Kidney (tissue), 14 donors: ENCODE measurements around the gene PRKAG2. TPM values are rescaled to one million over a fixed set of nuclear protein-coding genes. Genes with fewer than 3 reads are reported as not detected.
"Not testable (repeated sequence)": the region's sequence is repeated elsewhere in the genome, so short reads cannot be mapped to it uniquely, and the experiment has no call there.

ENCODE experiments used
- DNase-seq, 5 donors: peaks; one replicate each; pipeline ENCODE4 v3.0.0-alpha.2; 2013 to 2020
- FAIRE-seq: peaks from 2 replicates; lab custom pipeline; 2012; peaks lifted over from hg19 to GRCh38; lab: Jason Lieb, UNC
- H3K27ac ChIP-seq, 2 donors: one replicate each; pipeline ENCODE4 v1.7.0; 2013; ENCODE audit warnings: low read depth in 2 of 2, low read length in 2 of 2, inconsistent platforms in 1 of 2
- H3K27me3 ChIP-seq: one replicate; pipeline ENCODE4 v1.7.1; 2013; ENCODE audit warnings: low read length, inconsistent platforms; ENCODE audit not compliant: control insufficient read depth, insufficient read depth
- H3K36me3 ChIP-seq, 3 donors: one replicate each; pipeline versions ENCODE4 v1.7.0 to v1.7.1; 2013; ENCODE audit warnings: low read length in 3 of 3, control low read depth in 1 of 3, inconsistent platforms in 1 of 3; ENCODE audit not compliant: insufficient read depth in 3 of 3, control insufficient read depth in 2 of 3
- H3K4me1 ChIP-seq, 3 donors: one replicate each; pipeline versions ENCODE4 v1.7.0 to v1.7.1; 2013; ENCODE audit warnings: low read length in 3 of 3, inconsistent platforms in 1 of 3, low read depth in 1 of 3; ENCODE audit not compliant: control insufficient read depth in 2 of 3, insufficient read depth in 2 of 3
- H3K4me3 ChIP-seq, 3 donors: one replicate each; pipeline versions ENCODE4 v1.7.0 to v1.8.1; 2013; ENCODE audit warnings: low read length in 3 of 3, control low read depth in 1 of 3, inconsistent platforms in 1 of 3
- H3K9ac ChIP-seq, 3 donors: one replicate each; pipeline versions ENCODE4 v1.7.0 to v1.7.1; 2013; ENCODE audit warnings: low read length in 3 of 3, control low read depth in 1 of 3, inconsistent platforms in 1 of 3
- H3K9me3 ChIP-seq, 3 donors: one replicate each; pipeline versions ENCODE4 v1.7.0 to v1.7.1; 2013; ENCODE audit warnings: low read length in 3 of 3, control low read depth in 1 of 3, inconsistent platforms in 1 of 3; ENCODE audit not compliant: control insufficient read depth in 2 of 3, insufficient read depth in 1 of 3
- intact Hi-C: fragments of 100-400 bp; cut with DNase I; formaldehyde crosslinking; loops from one replicate; pipeline ENCODE4 v1.11.1; 2022
- polyA plus RNA-seq: library from polyadenylated mRNA; stranded (reverse); fragments of 350-450 nt; fragmentation: Illumina TruSeq; extraction: RNeasy Lipid Tissue Mini Kit (QIAGEN cat#74804); gene quantifications from one replicate; pipeline ENCODE4 v1.2.3, GENCODE V29; 2014; ENCODE audit warnings: low read depth, low replicate concordance; ENCODE audit not compliant: insufficient read depth
- total RNA-seq: library from RNA; stranded (reverse); fragmentation: NEBNext Ultra II Directional; extraction: Animal tissue kit (Norgen Biotek cat#: 25700); gene quantifications from one replicate; pipeline ENCODE4 v1.2.1, GENCODE V29; 2021
- TF ChIP-seq, protein P1 (sequence below): IDR thresholded peaks from 3 replicates; pipeline ENCODE4 v1.5.1; 2012; ENCODE audit warnings: mild to moderate bottlenecking, moderate library complexity, borderline replicate concordance; ENCODE audit not compliant: insufficient read depth; ENCODE audit errors: extremely low read depth
- donor health status: control.
- donor health status: control.
- donor health status: control.
- donor health status: control.
- donor health status: control.
- donor health status: DM: yes; HTN: yes; CAD: no.
- donor health status: Normal renal cell carcinoma (clear cell type).

PRKAG2 gene
- total and polyA plus RNA-seq, 2 donors from 2014 or later, result 40.7 to 40.9 TPM

DNA sequence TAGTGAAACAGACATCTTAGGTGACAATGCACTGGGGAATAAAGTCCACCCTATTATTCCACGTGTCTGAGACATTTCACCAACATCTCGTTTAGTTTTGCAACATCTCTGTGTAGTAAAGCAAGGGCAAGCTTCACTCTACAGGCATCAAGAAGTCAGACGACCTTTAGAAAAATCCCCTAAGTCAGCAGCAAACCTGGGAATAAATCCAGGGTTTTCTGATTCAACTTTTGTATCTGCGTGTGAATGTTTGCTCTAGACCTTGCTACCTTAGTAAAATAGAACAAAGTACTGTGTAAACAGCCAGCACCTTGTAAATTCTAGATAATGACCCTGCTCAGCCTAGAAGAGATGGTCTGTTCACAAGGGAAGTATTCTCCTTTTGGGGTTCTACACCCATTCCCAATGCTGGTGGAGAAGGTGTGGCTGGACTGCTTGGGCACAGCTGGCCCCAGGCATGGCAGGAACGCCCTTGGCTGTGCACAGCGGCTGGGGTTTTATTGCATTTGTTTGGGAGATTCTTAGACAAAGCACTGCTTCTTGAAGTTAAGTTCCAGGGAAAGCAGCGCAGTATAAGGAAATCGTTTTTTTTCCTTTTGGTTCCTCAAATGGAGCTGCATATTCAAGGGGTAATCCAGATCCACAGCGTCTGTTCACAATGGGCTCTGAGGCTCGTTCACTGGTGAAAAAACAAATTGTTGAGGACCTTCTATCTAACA lies 41.0 kb upstream of the PRKAG2 start:
- Histone ChIP-seq H3K27me3 (no peaks in the 10 kb centered on the region), H3K27ac (no peak overlapping the region), H3K36me3 (no peaks in the 10 kb centered on the region), H3K4me1 (peaks cover 0 to 6% (median 4%) of the 10 kb centered on the region in 3 donors), H3K9me3 (peaks cover 0 to 10% (median 0%) of the 10 kb centered on the region in 3 donors), H3K4me3 (no peak overlapping the region), H3K9ac (no peak overlapping the region)
- DNase-seq (no peak), FAIRE-seq (no peak)
- TF ChIP-seq, protein P1, sequence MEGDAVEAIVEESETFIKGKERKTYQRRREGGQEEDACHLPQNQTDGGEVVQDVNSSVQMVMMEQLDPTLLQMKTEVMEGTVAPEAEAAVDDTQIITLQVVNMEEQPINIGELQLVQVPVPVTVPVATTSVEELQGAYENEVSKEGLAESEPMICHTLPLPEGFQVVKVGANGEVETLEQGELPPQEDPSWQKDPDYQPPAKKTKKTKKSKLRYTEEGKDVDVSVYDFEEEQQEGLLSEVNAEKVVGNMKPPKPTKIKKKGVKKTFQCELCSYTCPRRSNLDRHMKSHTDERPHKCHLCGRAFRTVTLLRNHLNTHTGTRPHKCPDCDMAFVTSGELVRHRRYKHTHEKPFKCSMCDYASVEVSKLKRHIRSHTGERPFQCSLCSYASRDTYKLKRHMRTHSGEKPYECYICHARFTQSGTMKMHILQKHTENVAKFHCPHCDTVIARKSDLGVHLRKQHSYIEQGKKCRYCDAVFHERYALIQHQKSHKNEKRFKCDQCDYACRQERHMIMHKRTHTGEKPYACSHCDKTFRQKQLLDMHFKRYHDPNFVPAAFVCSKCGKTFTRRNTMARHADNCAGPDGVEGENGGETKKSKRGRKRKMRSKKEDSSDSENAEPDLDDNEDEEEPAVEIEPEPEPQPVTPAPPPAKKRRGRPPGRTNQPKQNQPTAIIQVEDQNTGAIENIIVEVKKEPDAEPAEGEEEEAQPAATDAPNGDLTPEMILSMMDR, result no peak
- intact Hi-C loops, result no loop called here

DNA sequence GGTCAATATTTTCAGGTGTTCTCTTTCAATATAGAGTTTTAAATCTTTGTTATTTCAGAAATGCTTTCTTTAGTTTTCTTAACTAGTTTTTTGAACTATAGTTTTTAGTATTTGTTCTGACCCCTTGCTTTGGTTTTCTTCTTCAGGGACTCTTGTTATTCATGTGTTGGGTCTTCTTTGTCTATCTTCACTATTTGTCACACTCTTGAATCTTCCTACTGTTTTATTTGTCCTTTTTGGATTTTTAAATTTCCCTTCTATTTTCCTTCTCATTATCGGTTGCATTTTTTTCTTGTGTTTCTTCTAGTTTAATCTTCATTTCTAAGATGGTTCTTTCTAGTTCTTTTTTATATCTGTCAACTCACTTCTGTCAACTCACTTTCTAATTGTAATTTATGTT lies 37.1 kb upstream of the PRKAG2 start:
- DNase-seq (no peak), FAIRE-seq (no peak)
- intact Hi-C loops, result no loop called here
- Histone ChIP-seq H3K9ac (no peak overlapping the region), H3K27ac (no peak overlapping the region), H3K4me3 (no peak overlapping the region), H3K36me3 (no peaks in the 10 kb centered on the region), H3K9me3 (peaks cover 0 to 10% (median 0%) of the 10 kb centered on the region in 3 donors), H3K27me3 (no peaks in the 10 kb centered on the region), H3K4me1 (peaks cover 0 to 6% (median 4%) of the 10 kb centered on the region in 3 donors)
- TF ChIP-seq, protein P1, result no peak

DNA sequence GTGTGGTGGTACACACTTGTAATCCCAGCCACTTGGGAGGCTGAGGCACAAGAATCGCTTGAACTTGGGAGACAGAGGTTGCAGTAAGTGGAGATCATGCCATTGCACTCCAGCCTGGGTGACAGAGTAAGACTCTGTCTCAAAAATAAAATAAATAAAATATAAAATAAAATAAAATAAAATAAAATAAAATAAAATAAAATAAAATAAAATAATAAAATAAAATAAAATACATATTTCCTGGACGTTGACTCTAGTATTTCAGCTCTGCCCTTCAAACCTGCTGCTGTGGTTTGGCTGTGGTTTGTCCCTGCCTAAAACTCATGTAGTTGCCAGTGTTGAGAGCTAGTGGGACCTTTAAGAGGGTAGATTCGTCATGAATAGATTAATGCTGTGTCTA lies 33.7 kb upstream of the PRKAG2 start:
- H3K27ac ChIP-seq, FAIRE-seq, H3K9ac ChIP-seq, H3K36me3 ChIP-seq, H3K4me3 ChIP-seq, intact Hi-C loops, H3K9me3 ChIP-seq, H3K27me3 ChIP-seq, H3K4me1 ChIP-seq: not testable (repeated sequence)
- peak in 1 of 5 donors; percentile 1 for DNase-seq

DNA sequence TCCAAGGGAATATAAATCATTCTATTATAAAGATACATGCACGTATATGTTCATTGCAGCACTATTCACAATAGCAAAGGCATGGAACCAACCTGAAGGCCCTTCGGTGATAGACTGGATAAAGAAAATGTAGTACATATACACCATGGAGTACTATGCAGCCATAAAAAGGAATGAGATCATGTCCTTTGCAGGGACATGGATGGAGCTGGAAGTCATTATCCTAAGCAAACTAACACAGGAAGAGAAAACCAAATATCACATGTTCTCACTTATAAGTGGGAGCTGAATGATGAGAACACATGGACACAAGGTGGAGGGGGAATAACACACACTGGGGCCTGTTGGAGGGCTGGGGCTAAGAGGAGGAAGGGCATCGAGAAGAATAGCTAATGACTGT lies 30.2 kb upstream of the PRKAG2 start:
- H3K4me1 ChIP-seq, H3K27me3 ChIP-seq, FAIRE-seq, H3K9ac ChIP-seq, H3K27ac ChIP-seq, H3K36me3 ChIP-seq, H3K4me3 ChIP-seq, H3K9me3 ChIP-seq, intact Hi-C loops: not testable (repeated sequence)
- peak in 1 of 5 donors; percentile 0 for DNase-seq
